IMR-90 (cell line): ENCODE data around the gene ST6GALNAC5. TPM values are rescaled to one million over a fixed set of nuclear protein-coding genes. Genes with fewer than 3 reads are reported as not detected.

ENCODE experiments used
- ATAC-seq: fragments of 200-7000 bp; cut with Tn5 transposase; 2 replicates; pipeline ENCODE4 v1.9.1; 2020; ENCODE audit warnings: low read depth, mild to moderate bottlenecking, moderate library complexity
- BruUV-seq: library from RNA; stranded (reverse); fragments of 400-500 nt; replicated peaks from 2 replicates; lab custom pipeline; 2021; lab: Mats Ljungman, UMichigan
- CTCF ChIA-PET: fragments of 300-600 bp; formaldehyde crosslinking; extraction: SDS; loops from one replicate; lab custom pipeline; 2021; ENCODE audit warnings: antibody characterized with exemption; lab: Yijun Ruan, JAX
- POLR2A ChIA-PET: fragments of 300-600 bp; sonication (Branson Sonifier 250); formaldehyde crosslinking; loops from one replicate; lab custom pipeline; 2022; ENCODE audit warnings: antibody characterized with exemption; ENCODE audit not compliant: unreplicated experiment; lab: Charles Lee
- DNase-seq: peaks from one replicate; pipeline ENCODE4 v3.0.0; 2013
- H2AFZ ChIP-seq: replicated peaks from 2 replicates; pipeline ENCODE3; 2013; ENCODE audit warnings: low read length, mild to moderate bottlenecking; ENCODE audit not compliant: poor library complexity
- H2AK5ac ChIP-seq: 2 replicates; pipeline ENCODE4 v1.6.1; 2013; ENCODE audit warnings: low read depth, low read length, inconsistent platforms
- H2AK9ac ChIP-seq: replicated peaks from 2 replicates; pipeline ENCODE3; 2013; ENCODE audit warnings: mild to moderate bottlenecking, low read depth, low read length, moderate library complexity; ENCODE audit not compliant: poor library complexity
- H2BK120ac ChIP-seq: 2 replicates; pipeline ENCODE4 v1.6.1; 2013; ENCODE audit warnings: low read depth, low read length, inconsistent platforms
- H2BK15ac ChIP-seq: 3 replicates; pipeline ENCODE4 v1.6.1; 2013; ENCODE audit warnings: low read depth, low read length, inconsistent platforms
- H2BK20ac ChIP-seq: 2 replicates; pipeline ENCODE4 v1.6.1; 2013; ENCODE audit warnings: low read depth, mild to moderate bottlenecking, inconsistent platforms, low read length, moderate library complexity
- H2BK5ac ChIP-seq: 2 replicates; pipeline ENCODE4 v1.6.1; 2013; ENCODE audit warnings: mild to moderate bottlenecking, low read depth, low read length, inconsistent platforms; ENCODE audit not compliant: poor library complexity, severe bottlenecking
- H3K14ac ChIP-seq: replicated peaks from 2 replicates; pipeline ENCODE4 v1.6.1; 2013; ENCODE audit warnings: low read depth, low read length, inconsistent platforms
- H3K18ac ChIP-seq: 2 replicates; pipeline ENCODE4 v1.6.1; 2013; ENCODE audit warnings: low read depth, low read length, control low read depth
- H3K23ac ChIP-seq: 2 replicates; pipeline ENCODE4 v1.6.1; 2013; ENCODE audit warnings: low read depth, low read length, inconsistent platforms
- H3K27ac ChIP-seq: 2 replicates; pipeline ENCODE4 v1.5.1; 2013; ENCODE audit warnings: mild to moderate bottlenecking, control low read depth, low read length; ENCODE audit not compliant: insufficient read depth
- H3K27me3 ChIP-seq: 2 replicates; pipeline ENCODE4 v1.6.1; 2013; ENCODE audit warnings: low read length; ENCODE audit not compliant: control insufficient read depth, insufficient read depth
- H3K36me3 ChIP-seq: 2 replicates; pipeline ENCODE4 v1.6.1; 2013; ENCODE audit warnings: low read length, mixed read lengths; ENCODE audit not compliant: control insufficient read depth, insufficient read depth
- H3K4ac ChIP-seq: 2 replicates; pipeline ENCODE4 v1.6.1; 2013; ENCODE audit warnings: low read depth, low read length, inconsistent platforms
- H3K4me1 ChIP-seq: 2 replicates; pipeline ENCODE4 v1.6.1; 2013; ENCODE audit warnings: low read length, mixed read lengths; ENCODE audit not compliant: control insufficient read depth, insufficient read depth
- H3K4me2 ChIP-seq: 2 replicates; pipeline ENCODE4 v1.6.1; 2013; ENCODE audit warnings: low read depth, mild to moderate bottlenecking, control low read depth, low read length, moderate library complexity
- H3K4me3 ChIP-seq: 2 replicates; pipeline ENCODE4 v1.5.1; 2013; ENCODE audit warnings: low read depth, mild to moderate bottlenecking, control low read depth, low read length, moderate library complexity; ENCODE audit not compliant: insufficient read depth
- H3K56ac ChIP-seq: 2 replicates; pipeline ENCODE4 v1.6.1; 2013; ENCODE audit warnings: low read length, inconsistent platforms; ENCODE audit not compliant: insufficient read depth; ENCODE audit errors: extremely low read depth
- H3K79me1 ChIP-seq, 2 experiments: 2 replicates each; pipeline ENCODE4 v1.6.1; 2013; ENCODE audit warnings: low read length in 2 of 2, inconsistent platforms in 1 of 2, low read depth in 1 of 2
- H3K9ac ChIP-seq: 2 replicates; pipeline ENCODE4 v1.6.1; 2013; ENCODE audit warnings: low read depth, low read length, control low read depth
- H3K9me1 ChIP-seq: 2 replicates; pipeline ENCODE4 v1.6.1; 2013; ENCODE audit warnings: low read length, inconsistent platforms; ENCODE audit not compliant: insufficient read depth
- H3K9me3 ChIP-seq: 2 replicates; pipeline ENCODE4 v1.6.1; 2013; ENCODE audit warnings: low read length; ENCODE audit not compliant: control insufficient read depth, insufficient read depth
- H4K20me1 ChIP-seq: 2 replicates; pipeline ENCODE4 v1.6.1; 2013; ENCODE audit warnings: low read length, inconsistent platforms; ENCODE audit not compliant: insufficient read depth
- H4K5ac ChIP-seq: 2 replicates; pipeline ENCODE4 v1.6.1; 2013; ENCODE audit warnings: mild to moderate bottlenecking, low read depth, low read length, control low read depth
- H4K8ac ChIP-seq, 2 experiments: 2 replicates each; pipeline ENCODE4 v1.6.1; 2013; ENCODE audit warnings: low read depth in 2 of 2, low read length in 2 of 2, control low read depth in 1 of 2, inconsistent platforms in 1 of 2
- H4K91ac ChIP-seq: 2 replicates; pipeline ENCODE4 v1.6.1; 2013; ENCODE audit warnings: low read depth, low read length, inconsistent platforms; ENCODE audit not compliant: insufficient read depth
- CHD1 ChIP-seq: IDR thresholded peaks from 2 replicates; pipeline ENCODE4 v1.6.1; 2012; ENCODE audit warnings: low read depth, low read length, improper control_type of control experiment
- MAFK ChIP-seq: IDR thresholded peaks from 2 replicates; pipeline ENCODE4 v1.6.1; 2012; ENCODE audit warnings: low read depth, low read length, improper control_type of control experiment
- POLR2A ChIP-seq: IDR thresholded peaks from 2 replicates; pipeline ENCODE4 v1.6.1; 2012; ENCODE audit warnings: mild to moderate bottlenecking, low read depth, low read length
- RCOR1 ChIP-seq: IDR thresholded peaks from 2 replicates; pipeline ENCODE4 v1.6.1; 2012; ENCODE audit warnings: mild to moderate bottlenecking, low read length, improper control_type of control experiment; ENCODE audit not compliant: insufficient replicate concordance
- WGBS, 2 experiments: methylation state at CpG; one replicate each; pipeline versions ENCODE4 v1.1.5 to v1.1.7; 2013; ENCODE audit warnings: missing lambda C conversion rate in 2 of 2; ENCODE audit not compliant: insufficient read length in 1 of 2; ENCODE audit errors: extremely low coverage in 2 of 2; 5-methylcytosine and 5-hydroxymethylcytosine counted together
- dilution Hi-C: fragments of 300-500 bp; cut with HindIII; formaldehyde crosslinking; loops from one replicate; pipeline ENCODE4 v1.14.3; 2018; ENCODE audit warnings: low sequenced_read_pairs; ENCODE audit not compliant: unreplicated experiment
- in situ Hi-C: fragments of 300-500 bp; cut with MboI; formaldehyde crosslinking; loops from 3 replicates; pipeline ENCODE4 v1.14.3; 2019; ENCODE audit warnings: low sequenced_read_pairs, inconsistent platforms, mixed read lengths
- intact Hi-C: fragments of 100-400 bp; cut with micrococcal nuclease; formaldehyde crosslinking; loops from 2 replicates; pipeline ENCODE4 v1.10.0; 2022
- polyA plus RNA-seq, 3 experiments: library from polyadenylated mRNA; depleted of rRNA; stranded (reverse); fragments of >200 nt; gene quantifications; 2 replicates each; pipeline ENCODE4 v1.2.3, GENCODE V29; 2012; ENCODE audit warnings: low replicate concordance in 1 of 3
- total RNA-seq: library from RNA; depleted of rRNA; stranded (reverse); fragments of >200 nt; gene quantifications from 2 replicates; pipeline ENCODE4 v1.2.3, GENCODE V29; 2012

The ST6GALNAC5 gene
- total and polyA plus RNA-seq, 2 of the 4 experiments (the other 2 are of a cell fraction), result 3.4 to 4.0 TPM

DNA sequence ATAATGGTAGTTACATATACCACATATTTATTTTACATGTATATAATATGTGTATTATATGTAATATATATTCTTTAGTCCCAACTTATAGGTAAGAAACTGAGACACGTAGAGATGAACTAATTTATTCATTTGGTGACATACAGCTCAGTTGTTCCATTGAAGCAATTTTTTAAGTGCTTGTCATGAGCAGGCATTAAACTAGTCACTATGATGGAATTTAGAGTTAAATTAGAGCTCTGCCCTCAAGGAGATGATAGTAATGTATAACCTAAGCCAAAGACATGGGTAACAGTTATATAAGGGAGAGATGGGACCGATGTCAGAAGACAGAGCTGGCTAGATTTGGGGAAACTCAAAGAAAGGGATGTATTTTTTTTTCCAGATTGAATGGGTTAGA, 83.0 kb downstream of the ST6GALNAC5 start:
- Histone ChIP-seq H2AFZ (no peak overlapping the region), H4K5ac (no peak overlapping the region), H4K8ac (no peak overlapping the region), H2AK9ac (no peak overlapping the region), H3K4me3 (no peak overlapping the region), H3K36me3 (no peaks in the 10 kb centered on the region), H2BK20ac (no peak overlapping the region), H3K27me3 (no peaks in the 10 kb centered on the region), H3K9ac (no peak overlapping the region), H3K14ac (no peak overlapping the region), H4K91ac (no peak overlapping the region; the same call in 1 of the 2 replicates), H3K27ac (no peak overlapping the region), H3K23ac (no peak overlapping the region), H3K79me1 (no peaks in the 10 kb centered on the region), H3K9me3 (no peaks in the 10 kb centered on the region), H2BK120ac (no peak overlapping the region), H3K4ac (no peak overlapping the region), H3K9me1 (peaks cover 4% of the 10 kb centered on the region), H3K4me1 (peaks cover 4% of the 10 kb centered on the region; the same call in 1 of the 2 replicates), H2BK15ac (no peak overlapping the region), H3K4me2 (no peak overlapping the region), H2AK5ac (no peak overlapping the region), H3K18ac (no peak overlapping the region; the same call in 1 of the 2 replicates), H2BK5ac (no peak overlapping the region), H3K56ac (no peak overlapping the region), H4K20me1 (no peaks in the 10 kb centered on the region)
- dilution Hi-C loops (no loop called here), intact Hi-C loops (no loop called here), in situ Hi-C loops (no loop called here)
- no peak for DNase-seq
- no TSS peak for BruUV-seq
- WGBS, 2 experiments, result 60% methylated on average over 1 of the region's 2 CpGs; no CpG with 5 or more reads in 1 of the 2 experiments
- CTCF ChIA-PET, result no interaction called here
- POLR2A ChIA-PET, result no interaction called here
- TF ChIP-seq POLR2A, result no peak
- TF ChIP-seq MAFK, result no peak
- TF ChIP-seq RCOR1, result no peak
- no peak for TF ChIP-seq CHD1
- peak; percentile 42 for ATAC-seq
